GM23338 (cell line): ENCODE measurements around the gene ARF3. TPM values are rescaled to one million over a fixed set of nuclear protein-coding genes. Genes with fewer than 3 reads are reported as not detected.

ENCODE experiments used
- ATAC-seq: fragments of 200-7000 bp; cut with Tn5 transposase; 3 replicates; pipeline ENCODE4 v1.9.1; 2020
- DNase-seq: peaks from one replicate; pipeline ENCODE4 v3.0.0-alpha.2; 2015; ENCODE audit warnings: low spot score
- H2AFZ ChIP-seq: fragments of 200-600 bp; sonication (generic); 2 replicates; pipeline ENCODE4 v1.8.0; 2016; ENCODE audit warnings: antibody characterized with exemption, mild to moderate bottlenecking, moderate library complexity
- H3F3A ChIP-seq: fragments of 200-600 bp; sonication (generic); replicated peaks from 2 replicates; pipeline ENCODE4 v1.8.0; 2017; ENCODE audit warnings: antibody characterized with exemption, mixed run types, low read depth
- H3K27ac ChIP-seq: fragments of 200-600 bp; sonication (generic); 2 replicates; pipeline ENCODE4 v1.6.1; 2016; ENCODE audit warnings: low read depth
- H3K27me3 ChIP-seq: fragments of 200-600 bp; sonication (generic); 2 replicates; pipeline ENCODE4 v1.8.0; 2016; ENCODE audit warnings: mild to moderate bottlenecking, mixed run types, moderate library complexity; ENCODE audit not compliant: insufficient read depth
- H3K36me3 ChIP-seq: fragments of 200-600 bp; sonication (generic); 2 replicates; pipeline ENCODE4 v1.8.0; 2016; ENCODE audit warnings: mild to moderate bottlenecking; ENCODE audit not compliant: insufficient read depth
- H3K4me1 ChIP-seq: fragments of 200-600 bp; sonication (generic); 2 replicates; pipeline ENCODE4 v1.8.0; 2016; ENCODE audit warnings: mild to moderate bottlenecking, moderate library complexity; ENCODE audit not compliant: insufficient read depth
- H3K4me2 ChIP-seq: fragments of 200-600 bp; sonication (generic); 2 replicates; pipeline ENCODE4 v1.7.1; 2017; ENCODE audit warnings: mixed run types
- H3K4me3 ChIP-seq: fragments of 200-600 bp; sonication (generic); 2 replicates; pipeline ENCODE4 v1.6.1; 2016; ENCODE audit warnings: mixed run types
- H3K79me2 ChIP-seq: fragments of 200-600 bp; sonication (generic); replicated peaks from 2 replicates; pipeline ENCODE4 v1.8.0; 2017; ENCODE audit warnings: mild to moderate bottlenecking; ENCODE audit not compliant: insufficient read depth
- H3K9me2 ChIP-seq: fragments of 200-600 bp; sonication (generic); 2 replicates; pipeline ENCODE4 v1.8.0; 2017; ENCODE audit not compliant: insufficient read depth
- H4K20me1 ChIP-seq: fragments of 200-600 bp; sonication (generic); replicated peaks from 2 replicates; pipeline ENCODE4 v1.8.0; 2017; ENCODE audit warnings: mild to moderate bottlenecking; ENCODE audit not compliant: insufficient read depth
- H3K27ac Mint-ChIP-seq: 2 replicates; pipeline ENCODE4 v1.8.0; 2020; ENCODE audit warnings: inconsistent platforms, mild to moderate bottlenecking, moderate library complexity, mixed read lengths
- H3K27me3 Mint-ChIP-seq: 3 replicates; pipeline ENCODE4 v1.8.0; 2022; ENCODE audit warnings: low read depth, mild to moderate bottlenecking, moderate library complexity, mixed read lengths, inconsistent platforms; ENCODE audit not compliant: insufficient read depth, poor library complexity
- H3K36me3 Mint-ChIP-seq: 3 replicates; pipeline ENCODE4 v1.8.0; 2021; ENCODE audit warnings: low read depth, mild to moderate bottlenecking, inconsistent platforms, moderate library complexity, mixed read lengths
- H3K4me1 Mint-ChIP-seq: 3 replicates; pipeline ENCODE4 v1.8.0; 2020; ENCODE audit warnings: mild to moderate bottlenecking, inconsistent platforms, mixed read lengths
- H3K4me3 Mint-ChIP-seq: 3 replicates; pipeline ENCODE4 v1.8.0; 2021; ENCODE audit warnings: moderate library complexity, mild to moderate bottlenecking, inconsistent platforms, mixed read lengths
- H3K9me3 Mint-ChIP-seq: 3 replicates; pipeline ENCODE4 v1.8.0; 2020; ENCODE audit warnings: moderate library complexity, mild to moderate bottlenecking, inconsistent platforms, mixed read lengths
- EZH2 ChIP-seq: fragments of 200-600 bp; sonication (generic); IDR thresholded peaks from one replicate; pipeline ENCODE4 v1.8.0; 2017; ENCODE audit warnings: antibody characterized with exemption, mild to moderate bottlenecking, low read depth; ENCODE audit not compliant: unreplicated experiment
- ZNF331 ChIP-seq: fragments of 250-450 bp; sonication (Bioruptor Pico); IDR thresholded peaks from 2 replicates; pipeline ENCODE4 v1.5.0; 2020; ENCODE audit warnings: low read depth, mild to moderate bottlenecking, moderate library complexity
- polyA plus RNA-seq: library from polyadenylated mRNA; unstranded; fragments of >200 nt; fragmentation: Nextera tagmentation; extraction: Ambion mirVana; gene quantifications from 2 replicates; pipeline ENCODE4 v1.2.1, GENCODE V29; 2016
- total RNA-seq: library from RNA; depleted of rRNA; stranded (reverse); fragments of >200 nt; shearing (Covaris generic); gene quantifications from 2 replicates; pipeline ENCODE4 v1.2.3, GENCODE V29; 2014
- TF ChIP-seq, protein P1 (sequence below): fragments of 250-450 bp; sonication (Bioruptor Pico); IDR thresholded peaks from 2 replicates; pipeline ENCODE4 v1.5.0; 2020; ENCODE audit warnings: mild to moderate bottlenecking, moderate library complexity
- TF ChIP-seq, protein P2 (sequence below): IDR thresholded peaks from one replicate; pipeline ENCODE4 v1.6.1; 2018; ENCODE audit warnings: antibody characterized with exemption; ENCODE audit not compliant: unreplicated experiment

Gene ARF3
- total and polyA plus RNA-seq, 2 experiments from 2014 or later, result 53.9 to 125 TPM

DNA sequence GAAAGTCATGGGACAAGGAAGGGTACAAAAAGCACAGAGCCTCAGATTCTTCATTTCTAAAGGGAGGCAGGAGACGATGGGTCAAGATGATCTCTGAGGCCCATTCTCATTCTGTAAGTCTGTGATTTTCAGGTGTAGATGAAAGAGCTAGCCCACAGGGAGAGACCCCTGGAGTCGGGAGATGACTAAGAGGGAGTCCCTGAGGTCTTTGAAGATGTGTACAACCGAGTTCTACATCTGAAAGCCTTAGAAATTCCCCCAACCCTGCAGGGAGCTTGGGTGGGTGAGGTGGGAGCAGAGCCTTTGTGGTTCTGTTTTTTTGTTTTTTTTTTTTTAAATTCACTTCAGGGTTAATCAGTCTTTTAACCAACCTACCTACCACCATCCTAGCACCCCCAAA is 11.2 kb upstream of the ARF3 start:
- Histone ChIP-seq H3F3A (peaks cover 25% of the 10 kb centered on the region), H3K36me3 (no peaks in the 10 kb centered on the region), H3K27me3 (peaks cover 80% of the 10 kb centered on the region), H3K4me1 (peaks cover 58% of the 10 kb centered on the region), H3K79me2 (no peaks in the 10 kb centered on the region), H3K9me2 (no peaks in the 10 kb centered on the region), H3K27ac (no peak overlapping the region), H4K20me1 (peaks cover 12% of the 10 kb centered on the region; the same call in 1 of the 2 replicates), H3K4me2 (peak overlapping the region; percentile 88), H2AFZ (no peak overlapping the region), H3K4me3 (peak overlapping the region; percentile 55; the same call in 1 of the 2 replicates)
- TF ChIP-seq ZNF331 (CRISPR knock-in tag) (no peak), EZH2 (peak; percentile 37)
- TF ChIP-seq, protein P1, sequence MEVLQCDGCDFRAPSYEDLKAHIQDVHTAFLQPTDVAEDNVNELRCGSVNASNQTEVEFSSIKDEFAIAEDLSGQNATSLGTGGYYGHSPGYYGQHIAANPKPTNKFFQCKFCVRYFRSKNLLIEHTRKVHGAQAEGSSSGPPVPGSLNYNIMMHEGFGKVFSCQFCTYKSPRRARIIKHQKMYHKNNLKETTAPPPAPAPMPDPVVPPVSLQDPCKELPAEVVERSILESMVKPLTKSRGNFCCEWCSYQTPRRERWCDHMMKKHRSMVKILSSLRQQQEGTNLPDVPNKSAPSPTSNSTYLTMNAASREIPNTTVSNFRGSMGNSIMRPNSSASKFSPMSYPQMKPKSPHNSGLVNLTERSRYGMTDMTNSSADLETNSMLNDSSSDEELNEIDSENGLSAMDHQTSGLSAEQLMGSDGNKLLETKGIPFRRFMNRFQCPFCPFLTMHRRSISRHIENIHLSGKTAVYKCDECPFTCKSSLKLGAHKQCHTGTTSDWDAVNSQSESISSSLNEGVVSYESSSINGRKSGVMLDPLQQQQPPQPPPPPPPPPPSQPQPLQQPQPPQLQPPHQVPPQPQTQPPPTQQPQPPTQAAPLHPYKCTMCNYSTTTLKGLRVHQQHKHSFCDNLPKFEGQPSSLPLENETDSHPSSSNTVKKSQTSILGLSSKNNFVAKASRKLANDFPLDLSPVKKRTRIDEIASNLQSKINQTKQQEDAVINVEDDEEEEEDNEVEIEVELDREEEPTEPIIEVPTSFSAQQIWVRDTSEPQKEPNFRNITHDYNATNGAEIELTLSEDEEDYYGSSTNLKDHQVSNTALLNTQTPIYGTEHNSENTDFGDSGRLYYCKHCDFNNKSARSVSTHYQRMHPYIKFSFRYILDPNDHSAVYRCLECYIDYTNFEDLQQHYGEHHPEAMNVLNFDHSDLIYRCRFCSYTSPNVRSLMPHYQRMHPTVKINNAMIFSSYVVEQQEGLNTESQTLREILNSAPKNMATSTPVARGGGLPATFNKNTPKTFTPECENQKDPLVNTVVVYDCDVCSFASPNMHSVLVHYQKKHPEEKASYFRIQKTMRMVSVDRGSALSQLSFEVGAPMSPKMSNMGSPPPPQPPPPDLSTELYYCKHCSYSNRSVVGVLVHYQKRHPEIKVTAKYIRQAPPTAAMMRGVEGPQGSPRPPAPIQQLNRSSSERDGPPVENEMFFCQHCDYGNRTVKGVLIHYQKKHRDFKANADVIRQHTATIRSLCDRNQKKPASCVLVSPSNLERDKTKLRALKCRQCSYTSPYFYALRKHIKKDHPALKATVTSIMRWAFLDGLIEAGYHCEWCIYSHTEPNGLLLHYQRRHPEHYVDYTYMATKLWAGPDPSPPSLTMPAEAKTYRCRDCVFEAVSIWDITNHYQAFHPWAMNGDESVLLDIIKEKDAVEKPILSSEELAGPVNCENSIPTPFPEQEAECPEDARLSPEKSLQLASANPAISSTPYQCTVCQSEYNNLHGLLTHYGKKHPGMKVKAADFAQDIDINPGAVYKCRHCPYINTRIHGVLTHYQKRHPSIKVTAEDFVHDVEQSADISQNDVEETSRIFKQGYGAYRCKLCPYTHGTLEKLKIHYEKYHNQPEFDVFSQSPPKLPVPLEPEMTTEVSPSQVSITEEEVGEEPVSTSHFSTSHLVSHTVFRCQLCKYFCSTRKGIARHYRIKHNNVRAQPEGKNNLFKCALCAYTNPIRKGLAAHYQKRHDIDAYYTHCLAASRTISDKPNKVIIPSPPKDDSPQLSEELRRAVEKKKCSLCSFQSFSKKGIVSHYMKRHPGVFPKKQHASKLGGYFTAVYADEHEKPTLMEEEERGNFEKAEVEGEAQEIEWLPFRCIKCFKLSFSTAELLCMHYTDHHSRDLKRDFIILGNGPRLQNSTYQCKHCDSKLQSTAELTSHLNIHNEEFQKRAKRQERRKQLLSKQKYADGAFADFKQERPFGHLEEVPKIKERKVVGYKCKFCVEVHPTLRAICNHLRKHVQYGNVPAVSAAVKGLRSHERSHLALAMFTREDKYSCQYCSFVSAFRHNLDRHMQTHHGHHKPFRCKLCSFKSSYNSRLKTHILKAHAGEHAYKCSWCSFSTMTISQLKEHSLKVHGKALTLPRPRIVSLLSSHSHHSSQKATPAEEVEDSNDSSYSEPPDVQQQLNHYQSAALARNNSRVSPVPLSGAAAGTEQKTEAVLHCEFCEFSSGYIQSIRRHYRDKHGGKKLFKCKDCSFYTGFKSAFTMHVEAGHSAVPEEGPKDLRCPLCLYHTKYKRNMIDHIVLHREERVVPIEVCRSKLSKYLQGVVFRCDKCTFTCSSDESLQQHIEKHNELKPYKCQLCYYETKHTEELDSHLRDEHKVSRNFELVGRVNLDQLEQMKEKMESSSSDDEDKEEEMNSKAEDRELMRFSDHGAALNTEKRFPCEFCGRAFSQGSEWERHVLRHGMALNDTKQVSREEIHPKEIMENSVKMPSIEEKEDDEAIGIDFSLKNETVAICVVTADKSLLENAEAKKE, result no peak
- H3K4me1 Mint-ChIP-seq, result peaks cover 67% of the 10 kb centered on the region
- DNase-seq, result no peak
- no peak overlapping the region for H3K27ac Mint-ChIP-seq
- peaks cover 72% of the 10 kb centered on the region for H3K27me3 Mint-ChIP-seq
- ATAC-seq, result no peak
- H3K9me3 Mint-ChIP-seq, result no peaks in the 10 kb centered on the region
- peak overlapping the region; percentile 11; the same call in 1 of the 3 replicates for H3K4me3 Mint-ChIP-seq
- H3K36me3 Mint-ChIP-seq, result no peaks in the 10 kb centered on the region; the same call in 1 of the 3 replicates

DNA sequence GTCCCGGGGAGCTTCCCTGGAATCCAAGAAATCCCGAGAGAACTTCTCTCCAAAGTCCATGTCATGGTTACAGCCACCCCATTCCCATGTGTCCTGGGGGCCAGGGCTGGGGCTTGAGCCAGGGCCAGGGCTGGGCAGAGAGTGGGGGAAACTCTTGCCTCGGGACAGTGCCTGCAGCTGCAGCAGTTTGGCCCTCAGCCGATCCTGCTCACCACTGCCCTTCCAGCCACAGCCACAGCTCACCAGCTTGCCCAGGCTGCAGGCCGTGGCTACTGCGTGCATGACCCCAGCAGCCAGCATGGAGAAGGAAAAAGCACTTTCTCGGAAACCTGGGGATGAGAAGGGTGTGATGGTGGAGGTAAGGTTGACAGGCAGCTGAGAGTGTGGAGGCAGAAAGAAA is 10.7 kb upstream of the ARF3 start:
- Histone ChIP-seq H4K20me1 (peaks cover 7% of the 10 kb centered on the region; the same call in 1 of the 2 replicates), H3K9me2 (no peaks in the 10 kb centered on the region), H3K4me2 (peak overlapping the region; percentile 88), H3K27me3 (peaks cover 75% of the 10 kb centered on the region), H2AFZ (no peak overlapping the region), H3K4me1 (peaks cover 58% of the 10 kb centered on the region), H3K36me3 (no peaks in the 10 kb centered on the region), H3K4me3 (0 out of 2 replicates have a peak overlapping the region, but pooled peaks have one; percentile 55), H3K27ac (no peak overlapping the region), H3F3A (peaks cover 25% of the 10 kb centered on the region), H3K79me2 (no peaks in the 10 kb centered on the region)
- no peak for DNase-seq
- peaks cover 68% of the 10 kb centered on the region for H3K27me3 Mint-ChIP-seq
- no peaks in the 10 kb centered on the region; the same call in 1 of the 3 replicates for H3K36me3 Mint-ChIP-seq
- H3K27ac Mint-ChIP-seq, result no peak overlapping the region
- H3K9me3 Mint-ChIP-seq, result no peaks in the 10 kb centered on the region
- TF ChIP-seq, protein P2, sequence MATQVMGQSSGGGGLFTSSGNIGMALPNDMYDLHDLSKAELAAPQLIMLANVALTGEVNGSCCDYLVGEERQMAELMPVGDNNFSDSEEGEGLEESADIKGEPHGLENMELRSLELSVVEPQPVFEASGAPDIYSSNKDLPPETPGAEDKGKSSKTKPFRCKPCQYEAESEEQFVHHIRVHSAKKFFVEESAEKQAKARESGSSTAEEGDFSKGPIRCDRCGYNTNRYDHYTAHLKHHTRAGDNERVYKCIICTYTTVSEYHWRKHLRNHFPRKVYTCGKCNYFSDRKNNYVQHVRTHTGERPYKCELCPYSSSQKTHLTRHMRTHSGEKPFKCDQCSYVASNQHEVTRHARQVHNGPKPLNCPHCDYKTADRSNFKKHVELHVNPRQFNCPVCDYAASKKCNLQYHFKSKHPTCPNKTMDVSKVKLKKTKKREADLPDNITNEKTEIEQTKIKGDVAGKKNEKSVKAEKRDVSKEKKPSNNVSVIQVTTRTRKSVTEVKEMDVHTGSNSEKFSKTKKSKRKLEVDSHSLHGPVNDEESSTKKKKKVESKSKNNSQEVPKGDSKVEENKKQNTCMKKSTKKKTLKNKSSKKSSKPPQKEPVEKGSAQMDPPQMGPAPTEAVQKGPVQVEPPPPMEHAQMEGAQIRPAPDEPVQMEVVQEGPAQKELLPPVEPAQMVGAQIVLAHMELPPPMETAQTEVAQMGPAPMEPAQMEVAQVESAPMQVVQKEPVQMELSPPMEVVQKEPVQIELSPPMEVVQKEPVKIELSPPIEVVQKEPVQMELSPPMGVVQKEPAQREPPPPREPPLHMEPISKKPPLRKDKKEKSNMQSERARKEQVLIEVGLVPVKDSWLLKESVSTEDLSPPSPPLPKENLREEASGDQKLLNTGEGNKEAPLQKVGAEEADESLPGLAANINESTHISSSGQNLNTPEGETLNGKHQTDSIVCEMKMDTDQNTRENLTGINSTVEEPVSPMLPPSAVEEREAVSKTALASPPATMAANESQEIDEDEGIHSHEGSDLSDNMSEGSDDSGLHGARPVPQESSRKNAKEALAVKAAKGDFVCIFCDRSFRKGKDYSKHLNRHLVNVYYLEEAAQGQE, result no peak
- peak; percentile 6 for TF ChIP-seq EZH2
- no peak for ATAC-seq
- peak overlapping the region; percentile 11; the same call in 1 of the 3 replicates for H3K4me3 Mint-ChIP-seq
- H3K4me1 Mint-ChIP-seq, result peaks cover 67% of the 10 kb centered on the region
